ENCODE results near the gene CTSK.
"Not testable (repeated sequence)": the region's sequence is repeated elsewhere in the genome, so short reads cannot be mapped to it uniquely, and the experiment has no call there.

Gene CTSK

GRCh38 chr1:150808846-150809245 is 786 bp upstream of the CTSK start:
- in situ Hi-C loops (cut with MboI; ENCODE audit: low pct_unique_long_range_greater_than_20kb, low sequenced_read_pairs) = no loop called here
- DNase-seq = no peak

DNA sequence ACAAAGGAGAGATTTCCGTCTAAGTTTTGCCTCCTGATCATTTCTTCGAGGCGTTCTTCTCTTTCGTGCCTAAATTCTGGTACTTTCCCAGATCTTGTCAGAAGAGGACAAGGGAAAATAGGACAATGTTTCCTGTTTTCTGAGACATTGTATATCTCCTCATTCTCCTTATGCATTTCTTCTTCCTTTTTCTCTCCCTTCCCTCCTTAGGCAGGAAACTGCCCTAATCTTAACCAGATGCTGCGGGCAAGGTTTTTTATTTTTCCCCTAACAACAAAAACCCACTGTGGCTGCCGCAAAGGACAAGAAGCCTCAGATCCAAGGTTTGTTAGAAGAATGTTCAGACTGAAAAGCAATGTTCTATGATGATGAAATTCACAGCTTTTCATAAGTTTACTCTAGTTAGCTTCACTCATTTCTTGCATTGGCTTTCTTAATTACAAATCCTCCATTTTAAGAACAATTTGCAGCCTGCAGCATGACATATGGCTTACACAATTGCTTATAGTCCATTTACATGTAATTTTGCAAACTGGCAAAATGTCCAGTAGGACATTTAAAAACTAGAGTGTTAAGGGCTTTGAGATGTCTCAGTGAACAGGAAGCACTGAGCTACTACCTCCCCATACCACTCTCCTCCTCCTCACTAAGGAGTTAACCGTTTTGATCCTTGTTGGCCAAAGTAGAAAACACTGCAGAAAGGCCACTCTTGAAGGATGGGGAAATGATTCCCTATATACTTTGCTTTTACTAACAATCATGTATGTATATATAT is 624 bp downstream of the CTSK start:
- DNase-seq = peak; percentile 73
- in situ Hi-C loops (cut with MboI; ENCODE audit: low pct_unique_long_range_greater_than_20kb, low sequenced_read_pairs) = no loop called here

DNA sequence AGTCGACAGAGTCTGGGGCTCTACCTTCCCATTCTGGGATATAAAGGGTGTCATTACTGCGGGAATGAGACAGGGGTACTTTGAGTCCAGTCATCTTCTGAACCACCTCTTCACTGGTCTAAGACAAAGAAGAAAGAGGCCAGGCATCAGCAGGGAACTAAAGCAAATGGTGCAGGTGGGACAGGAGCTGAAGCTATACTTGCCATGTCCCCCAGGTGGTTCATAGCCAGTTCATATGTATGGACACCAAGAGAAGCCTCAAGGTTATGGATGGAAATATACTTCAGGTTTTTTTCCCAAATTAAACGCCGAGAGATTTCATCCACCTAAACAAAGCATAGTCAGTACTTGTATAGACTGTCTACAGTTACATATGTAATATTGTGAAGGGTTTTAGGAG is 2.2 kb downstream of the CTSK start:
- DNase-seq = no peak
- in situ Hi-C loops (cut with MboI; ENCODE audit: low pct_unique_long_range_greater_than_20kb, low sequenced_read_pairs) = no loop called here

DNA sequence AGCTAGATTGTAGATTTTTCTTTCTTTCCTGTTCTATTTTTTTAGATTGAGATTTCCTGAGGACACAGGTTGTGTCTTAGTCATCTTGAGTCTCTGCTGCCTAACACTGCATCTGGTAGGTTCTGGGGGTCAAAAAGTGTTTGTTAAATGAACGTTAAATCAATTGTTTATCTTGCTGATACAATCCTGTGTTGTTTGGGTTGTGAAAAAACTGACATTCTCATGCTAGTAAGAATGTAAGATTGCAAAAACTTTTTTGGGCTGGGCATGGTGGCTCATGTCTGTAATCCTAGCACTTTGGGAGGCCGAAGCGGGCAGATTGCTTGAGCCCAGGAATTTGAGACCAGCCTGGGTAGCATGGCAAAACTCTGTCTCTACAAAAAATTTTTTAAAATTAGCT is 3.4 kb downstream of the CTSK start:
- no peak for DNase-seq
- in situ Hi-C loops (cut with MboI; ENCODE audit: low pct_unique_long_range_greater_than_20kb, low sequenced_read_pairs) = no loop called here

- in situ Hi-C loops (cut with MboI; ENCODE audit: low pct_unique_long_range_greater_than_20kb, low sequenced_read_pairs) = no loop called here
- DNase-seq = no peak
These were observed 9.0 kb downstream of the CTSK start for GRCh38 chr1:150799089-150799488.

DNA sequence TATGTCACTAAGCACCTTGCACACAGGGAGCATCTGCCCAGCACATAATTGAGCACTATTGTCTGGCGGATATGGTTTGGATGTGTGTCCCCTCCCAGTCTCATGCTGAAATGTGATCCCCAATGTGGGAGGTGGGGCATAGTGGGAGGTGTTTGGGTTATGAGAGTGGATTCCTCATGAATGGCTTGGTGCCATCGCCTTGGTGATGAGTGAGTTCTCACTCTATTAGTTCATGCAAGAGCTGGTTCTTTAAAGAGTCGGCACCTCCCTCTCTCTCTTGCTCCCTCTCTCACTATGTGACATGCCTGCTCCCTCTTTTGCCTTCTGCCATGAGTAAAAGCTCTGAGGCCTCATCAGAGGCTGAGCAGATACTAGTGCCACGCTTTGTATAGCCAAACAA is 9.5 kb downstream of the CTSK start:
- no peak for DNase-seq
- in situ Hi-C loops (cut with MboI; ENCODE audit: low pct_unique_long_range_greater_than_20kb, low sequenced_read_pairs) = no loop called here

- in situ Hi-C loops (cut with MboI; ENCODE audit: low pct_unique_long_range_greater_than_20kb, low sequenced_read_pairs) = no loop called here
- no peak for DNase-seq
These were observed 11.7 kb downstream of the CTSK start for GRCh38 chr1:150796374-150796773.

DNA sequence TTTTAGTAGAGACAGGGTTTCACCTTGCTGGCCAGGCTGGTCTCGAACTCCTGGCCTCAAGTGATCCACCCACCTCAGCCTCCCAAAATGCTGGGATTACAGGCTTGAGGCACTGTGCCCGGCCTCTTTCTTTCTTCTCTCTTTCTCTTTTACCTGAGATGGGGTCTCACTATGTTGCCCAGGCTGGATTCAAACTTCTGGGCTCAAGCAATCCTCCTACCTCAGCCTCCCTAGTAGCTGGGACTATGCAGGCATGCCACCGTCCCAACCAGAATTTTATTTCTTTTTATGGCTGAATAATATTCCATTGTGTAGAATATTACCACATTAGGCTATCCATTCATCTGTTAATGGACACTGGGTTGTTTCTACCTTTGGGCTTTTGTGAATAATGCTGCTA is 14.3 kb downstream of the CTSK start:
- in situ Hi-C loops (cut with MboI; ENCODE audit: low pct_unique_long_range_greater_than_20kb, low sequenced_read_pairs); DNase-seq: not testable (repeated sequence)

DNA sequence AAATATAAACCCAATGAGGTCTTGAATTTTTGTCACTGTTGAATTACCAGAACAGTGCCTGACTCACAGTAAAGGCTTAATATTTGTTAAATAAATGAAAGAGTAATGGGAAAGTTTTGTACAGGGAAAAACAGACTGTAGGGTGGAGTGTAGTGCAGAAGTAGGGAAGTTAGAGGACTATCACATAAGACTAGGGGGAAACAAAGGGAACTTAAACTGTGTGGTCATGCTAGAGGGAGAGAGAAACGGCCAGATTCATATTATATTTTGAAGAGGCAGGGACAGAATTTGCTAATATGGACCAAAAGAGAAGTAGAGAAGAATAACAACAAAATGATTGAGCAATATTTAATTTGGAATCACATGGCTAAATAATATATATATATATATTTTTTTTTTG is 14.8 kb downstream of the CTSK start:
- in situ Hi-C loops (cut with MboI; ENCODE audit: low pct_unique_long_range_greater_than_20kb, low sequenced_read_pairs) = no loop called here
- no peak for DNase-seq

GRCh38 chr1:150791585-150791984 is 16.5 kb downstream of the CTSK start:
- in situ Hi-C loops (cut with MboI; ENCODE audit: low pct_unique_long_range_greater_than_20kb, low sequenced_read_pairs) = no loop called here
- DNase-seq = no peak

DNA sequence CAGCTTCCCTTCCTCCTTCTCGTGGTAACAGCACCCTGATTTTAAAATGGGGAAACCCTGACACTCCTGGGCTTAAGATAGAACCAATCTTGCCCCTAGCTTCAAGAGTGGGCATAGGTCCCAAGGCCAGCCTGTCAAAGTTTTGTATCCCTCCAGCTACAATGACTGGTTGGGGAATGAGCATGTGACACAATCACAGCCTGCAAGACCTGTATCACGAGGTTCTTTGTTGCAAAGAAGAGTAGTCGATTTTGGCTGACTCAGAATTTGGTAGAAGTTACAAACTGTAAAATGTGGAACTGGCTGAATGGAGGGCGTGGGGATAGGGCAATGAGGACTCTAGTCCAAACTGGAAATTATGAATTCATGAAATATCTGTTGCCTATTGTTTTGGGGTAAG is 18.7 kb downstream of the CTSK start:
- DNase-seq = no peak
- in situ Hi-C loops (cut with MboI; ENCODE audit: low pct_unique_long_range_greater_than_20kb, low sequenced_read_pairs) = no loop called here

- in situ Hi-C loops (cut with MboI; ENCODE audit: low pct_unique_long_range_greater_than_20kb, low sequenced_read_pairs) = no loop called here
- DNase-seq = no peak
These were observed 19.1 kb downstream of the CTSK start for GRCh38 chr1:150788946-150789345.

GRCh38 chr1:150787455-150787854 is 20.6 kb downstream of the CTSK start:
- DNase-seq = no peak
- in situ Hi-C loops (cut with MboI; ENCODE audit: low pct_unique_long_range_greater_than_20kb, low sequenced_read_pairs) = no loop called here

- in situ Hi-C loops (cut with MboI; ENCODE audit: low pct_unique_long_range_greater_than_20kb, low sequenced_read_pairs) = no loop called here
These were observed 27.6 kb downstream of the CTSK start for GRCh38 chr1:150780510-150780909.

GRCh38 chr1:150778409-150778808 is 29.7 kb downstream of the CTSK start:
- in situ Hi-C loops (cut with MboI; ENCODE audit: low pct_unique_long_range_greater_than_20kb, low sequenced_read_pairs) = no loop called here

More at GRCh38 chr1:150780510-150780909, 27.6 kb downstream of the CTSK start:
- DNase-seq = no peak

DNA sequence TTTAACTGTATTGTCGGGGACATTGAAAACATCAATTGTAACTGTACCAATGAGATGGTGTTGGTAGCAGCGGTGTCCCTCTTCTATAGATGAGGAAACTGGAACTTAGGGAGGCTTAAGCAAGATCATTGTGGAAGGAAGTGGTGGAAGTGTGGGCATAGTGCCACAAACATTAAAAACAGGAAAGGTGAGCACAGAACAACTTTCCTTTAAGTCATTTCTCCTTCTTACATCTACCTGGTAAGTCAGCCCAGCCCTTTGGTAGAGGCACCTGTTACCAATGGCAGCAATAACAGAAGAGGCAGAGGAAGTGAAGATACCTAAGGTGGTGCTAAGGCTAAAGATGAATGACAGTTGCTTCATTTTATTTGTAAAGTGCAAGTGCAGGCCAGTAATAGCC is 30.5 kb downstream of the CTSK start:
- in situ Hi-C loops (cut with MboI; ENCODE audit: low pct_unique_long_range_greater_than_20kb, low sequenced_read_pairs) = no loop called here
- peak; percentile 33 for DNase-seq

More at GRCh38 chr1:150778409-150778808, 29.7 kb downstream of the CTSK start:
- DNase-seq = no peak

- in situ Hi-C loops (cut with MboI; ENCODE audit: low pct_unique_long_range_greater_than_20kb, low sequenced_read_pairs); DNase-seq: not testable (repeated sequence)
These were observed 32.0 kb downstream of the CTSK start for GRCh38 chr1:150775931-150776505.

GRCh38 chr1:150775276-150775675 is 32.8 kb downstream of the CTSK start:
- DNase-seq = no peak
- in situ Hi-C loops (cut with MboI; ENCODE audit: low pct_unique_long_range_greater_than_20kb, low sequenced_read_pairs) = no loop called here

- DNase-seq = no peak
- in situ Hi-C loops (cut with MboI; ENCODE audit: low pct_unique_long_range_greater_than_20kb, low sequenced_read_pairs) = no loop called here
These were observed 35.7 kb downstream of the CTSK start for GRCh38 chr1:150772326-150772725.

GRCh38 chr1:150767704-150768103 is 40.4 kb downstream of the CTSK start:
- DNase-seq; in situ Hi-C loops (cut with MboI; ENCODE audit: low pct_unique_long_range_greater_than_20kb, low sequenced_read_pairs): not testable (repeated sequence)

- DNase-seq; in situ Hi-C loops (cut with MboI; ENCODE audit: low pct_unique_long_range_greater_than_20kb, low sequenced_read_pairs): not testable (repeated sequence)
These were observed 42.1 kb downstream of the CTSK start for GRCh38 chr1:150765977-150766301.

All from KBM-7 (cell line).